Mucosa of rectum (tissue), 2 donors: Measurements from ENCODE around the gene PHF21A.

Source experiments
- H3K27ac ChIP-seq, 2 donors: one replicate each; pipeline ENCODE4 v1.7.0; 2013; ENCODE audit warnings: inconsistent platforms in 2 of 2, low read depth in 2 of 2, low read length in 2 of 2
- H3K27me3 ChIP-seq, 2 donors: one replicate each; pipeline ENCODE4 v1.7.0; 2013; ENCODE audit warnings: low read length in 2 of 2; ENCODE audit not compliant: control insufficient read depth in 2 of 2, insufficient read depth in 2 of 2
- H3K36me3 ChIP-seq, 2 donors: one replicate each; pipeline ENCODE4 v1.7.0; 2013; ENCODE audit warnings: low read length in 2 of 2; ENCODE audit not compliant: control insufficient read depth in 2 of 2, insufficient read depth in 2 of 2
- H3K4me1 ChIP-seq, 2 donors: one replicate each; pipeline ENCODE4 v1.7.0; 2013; ENCODE audit warnings: low read length in 2 of 2, mild to moderate bottlenecking in 1 of 2; ENCODE audit not compliant: control insufficient read depth in 2 of 2, insufficient read depth in 2 of 2
- H3K4me3 ChIP-seq, 2 donors: one replicate each; pipeline ENCODE4 v1.7.0; 2013; ENCODE audit warnings: low read length in 2 of 2
- H3K9ac ChIP-seq, 2 donors: one replicate each; pipeline ENCODE4 v1.7.0; 2013; ENCODE audit warnings: low read length in 2 of 2, low read depth in 1 of 2, mild to moderate bottlenecking in 1 of 2
- H3K9me3 ChIP-seq, 2 donors: one replicate each; pipeline ENCODE4 v1.7.0; 2013; ENCODE audit warnings: low read length in 2 of 2; ENCODE audit not compliant: control insufficient read depth in 2 of 2
- donor health status: healthy.
- donor health status: Normal muscosa, but diverticular disease.

Gene PHF21A

GRCh38 chr11:46142561-46142960 lies 21.3 kb upstream of the PHF21A start:
- H3K9me3 ChIP-seq, result no peaks in the 10 kb centered on the region
- H3K27ac ChIP-seq, result no peak overlapping the region
- no peaks in the 10 kb centered on the region for H3K36me3 ChIP-seq
- no peak overlapping the region for H3K9ac ChIP-seq
- H3K4me1 ChIP-seq, result no peaks in the 10 kb centered on the region
- no peaks in the 10 kb centered on the region for H3K27me3 ChIP-seq
- H3K4me3 ChIP-seq, result no peak overlapping the region

DNA sequence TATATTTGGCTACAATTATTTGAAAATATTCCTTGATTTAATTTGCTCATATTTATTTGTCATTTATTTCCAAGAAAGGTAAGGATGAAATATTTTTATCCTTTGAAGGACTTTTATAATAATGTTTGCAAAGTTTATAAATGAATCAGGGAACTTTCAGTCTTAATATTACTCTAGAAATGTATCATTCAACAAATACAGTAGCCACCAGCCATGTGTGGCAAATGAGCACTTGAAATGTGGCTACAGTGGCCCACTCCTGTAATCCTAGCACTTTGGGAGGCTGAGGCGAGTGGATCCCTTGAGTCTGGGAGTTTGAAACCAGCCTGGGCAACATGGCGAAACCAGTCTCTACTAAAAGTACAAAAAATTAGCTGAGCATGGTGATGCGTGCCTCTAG lies 20.3 kb upstream of the PHF21A start:
- H3K36me3 ChIP-seq, result no peaks in the 10 kb centered on the region
- H3K9me3 ChIP-seq, result no peaks in the 10 kb centered on the region
- no peak overlapping the region for H3K27ac ChIP-seq
- no peak overlapping the region for H3K4me3 ChIP-seq
- no peaks in the 10 kb centered on the region for H3K4me1 ChIP-seq
- no peak overlapping the region for H3K9ac ChIP-seq
- H3K27me3 ChIP-seq, result no peaks in the 10 kb centered on the region

DNA sequence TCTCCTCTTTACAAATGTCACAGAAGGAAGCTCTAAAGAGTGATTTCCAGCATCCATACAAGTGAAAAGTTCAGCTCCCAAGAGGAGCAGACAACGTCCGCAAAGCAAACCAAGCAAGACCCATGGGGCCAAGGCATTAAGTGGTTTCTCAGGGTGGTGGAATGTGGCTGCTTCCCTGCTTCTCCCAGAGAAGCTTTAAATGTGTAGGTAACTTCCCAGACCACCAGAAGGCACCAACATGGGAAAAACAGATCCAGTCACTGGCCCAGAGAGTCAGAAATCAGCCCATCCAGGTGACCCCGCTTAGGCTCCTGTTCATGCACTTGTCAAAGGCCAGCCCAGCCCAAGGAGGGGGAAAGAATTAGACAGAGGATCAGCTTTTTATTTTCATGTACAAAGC lies 13.3 kb upstream of the PHF21A start:
- Histone ChIP-seq H3K4me1 (no peaks in the 10 kb centered on the region), H3K27me3 (no peaks in the 10 kb centered on the region), H3K9me3 (no peaks in the 10 kb centered on the region), H3K4me3 (no peak overlapping the region), H3K27ac (no peak overlapping the region), H3K36me3 (no peaks in the 10 kb centered on the region), H3K9ac (no peak overlapping the region)

- no peaks in the 10 kb centered on the region for H3K27me3 ChIP-seq
- no peaks in the 10 kb centered on the region for H3K4me1 ChIP-seq
- H3K4me3 ChIP-seq, result no peak overlapping the region
- H3K9me3 ChIP-seq, result no peaks in the 10 kb centered on the region
- H3K9ac ChIP-seq, result no peak overlapping the region
- no peaks in the 10 kb centered on the region for H3K36me3 ChIP-seq
- no peak overlapping the region for H3K27ac ChIP-seq
These were observed 12.8 kb upstream of the PHF21A start for GRCh38 chr11:46134061-46134460.

DNA sequence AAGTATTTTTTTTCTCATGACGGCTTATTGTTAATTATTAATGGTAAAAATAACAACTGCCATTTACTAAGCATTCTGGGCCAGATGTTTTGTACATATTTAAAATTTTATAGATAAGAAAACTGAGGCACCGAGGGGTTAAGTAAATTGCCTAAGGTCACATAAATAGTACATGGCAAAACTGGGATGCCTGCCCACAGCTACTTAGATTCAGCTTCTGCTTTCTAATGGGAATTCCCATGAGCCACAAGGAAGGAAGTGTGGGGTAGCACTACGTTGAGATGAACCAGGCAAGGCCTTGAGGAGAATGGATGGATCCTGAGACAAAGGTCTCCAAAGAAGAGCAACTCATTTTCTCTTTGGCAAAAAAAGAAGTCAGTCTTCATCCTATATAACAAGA lies 11.9 kb upstream of the PHF21A start:
- Histone ChIP-seq H3K9ac (no peak overlapping the region), H3K4me3 (no peak overlapping the region), H3K27me3 (no peaks in the 10 kb centered on the region), H3K9me3 (no peaks in the 10 kb centered on the region), H3K27ac (no peak overlapping the region), H3K4me1 (no peaks in the 10 kb centered on the region), H3K36me3 (no peaks in the 10 kb centered on the region)

GRCh38 chr11:46130286-46130940 lies 9.2 kb upstream of the PHF21A start:
- no peak overlapping the region for H3K4me3 ChIP-seq
- no peak overlapping the region for H3K27ac ChIP-seq
- no peak overlapping the region for H3K9ac ChIP-seq
- H3K27me3 ChIP-seq, result no peaks in the 10 kb centered on the region
- no peaks in the 10 kb centered on the region for H3K36me3 ChIP-seq
- no peaks in the 10 kb centered on the region for H3K9me3 ChIP-seq
- H3K4me1 ChIP-seq, result peaks cover 0 to 3% of the 10 kb centered on the region in 2 donors

- Histone ChIP-seq H3K4me3 (no peak overlapping the region), H3K36me3 (no peaks in the 10 kb centered on the region), H3K4me1 (peaks cover 0 to 3% of the 10 kb centered on the region in 2 donors), H3K27ac (no peak overlapping the region), H3K27me3 (no peaks in the 10 kb centered on the region), H3K9ac (no peak overlapping the region), H3K9me3 (no peaks in the 10 kb centered on the region)
These were observed 7.9 kb upstream of the PHF21A start for GRCh38 chr11:46129133-46129532.

DNA sequence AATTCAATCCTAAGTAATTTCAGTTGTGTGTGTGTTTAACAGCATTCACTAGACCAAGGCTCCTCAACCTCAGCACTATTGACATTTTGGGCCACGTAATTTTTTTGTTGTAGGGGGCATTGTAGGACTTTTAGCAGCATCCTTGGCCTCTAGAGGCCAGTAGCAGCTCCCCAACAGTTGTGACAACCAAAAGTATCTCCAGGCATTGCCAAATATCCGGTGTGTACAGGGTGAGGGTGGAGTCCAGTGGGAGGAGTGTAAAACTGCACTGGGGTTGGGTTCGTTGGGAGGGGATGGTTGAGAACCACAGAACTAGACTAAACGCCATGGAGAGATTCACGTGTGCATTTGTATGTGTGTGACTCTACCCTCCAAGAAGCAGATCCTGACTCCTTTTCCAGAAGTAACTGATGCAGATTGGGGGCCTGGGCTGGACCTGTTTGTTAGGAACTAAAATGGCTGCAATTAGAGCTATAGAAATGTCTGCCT lies 5.9 kb upstream of the PHF21A start:
- H3K9me3 ChIP-seq, result no peaks in the 10 kb centered on the region
- H3K4me1 ChIP-seq, result peaks cover 2 to 6% of the 10 kb centered on the region in 2 donors
- no peaks in the 10 kb centered on the region for H3K27me3 ChIP-seq
- H3K27ac ChIP-seq, result no peak overlapping the region
- H3K9ac ChIP-seq, result no peak overlapping the region
- H3K36me3 ChIP-seq, result no peaks in the 10 kb centered on the region
- no peak overlapping the region for H3K4me3 ChIP-seq

DNA sequence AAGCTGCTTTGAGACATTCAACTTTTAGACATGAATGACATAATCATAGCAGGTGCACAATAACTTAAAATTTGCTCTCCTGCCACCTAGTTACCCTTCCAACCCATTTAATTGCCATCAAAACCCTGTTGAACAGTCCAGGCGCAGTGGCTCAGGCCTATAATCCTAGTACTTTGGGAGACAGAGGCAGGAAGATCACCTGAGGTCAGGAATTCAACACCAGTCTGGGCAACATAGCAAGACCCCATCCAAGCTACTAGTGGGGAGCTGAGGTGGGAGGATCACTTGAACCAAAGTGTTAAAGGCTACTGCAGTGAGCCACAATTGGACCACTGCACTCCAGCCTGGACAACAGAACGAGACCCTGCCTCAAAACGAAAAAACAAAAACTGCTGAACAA lies 4.0 kb upstream of the PHF21A start:
- no peaks in the 10 kb centered on the region for H3K27me3 ChIP-seq
- H3K9me3 ChIP-seq, result no peaks in the 10 kb centered on the region
- no peak overlapping the region for H3K9ac ChIP-seq
- H3K27ac ChIP-seq, result no peak overlapping the region
- H3K4me3 ChIP-seq, result no peak overlapping the region
- H3K4me1 ChIP-seq, result peaks cover 2 to 6% of the 10 kb centered on the region in 2 donors
- no peaks in the 10 kb centered on the region for H3K36me3 ChIP-seq

DNA sequence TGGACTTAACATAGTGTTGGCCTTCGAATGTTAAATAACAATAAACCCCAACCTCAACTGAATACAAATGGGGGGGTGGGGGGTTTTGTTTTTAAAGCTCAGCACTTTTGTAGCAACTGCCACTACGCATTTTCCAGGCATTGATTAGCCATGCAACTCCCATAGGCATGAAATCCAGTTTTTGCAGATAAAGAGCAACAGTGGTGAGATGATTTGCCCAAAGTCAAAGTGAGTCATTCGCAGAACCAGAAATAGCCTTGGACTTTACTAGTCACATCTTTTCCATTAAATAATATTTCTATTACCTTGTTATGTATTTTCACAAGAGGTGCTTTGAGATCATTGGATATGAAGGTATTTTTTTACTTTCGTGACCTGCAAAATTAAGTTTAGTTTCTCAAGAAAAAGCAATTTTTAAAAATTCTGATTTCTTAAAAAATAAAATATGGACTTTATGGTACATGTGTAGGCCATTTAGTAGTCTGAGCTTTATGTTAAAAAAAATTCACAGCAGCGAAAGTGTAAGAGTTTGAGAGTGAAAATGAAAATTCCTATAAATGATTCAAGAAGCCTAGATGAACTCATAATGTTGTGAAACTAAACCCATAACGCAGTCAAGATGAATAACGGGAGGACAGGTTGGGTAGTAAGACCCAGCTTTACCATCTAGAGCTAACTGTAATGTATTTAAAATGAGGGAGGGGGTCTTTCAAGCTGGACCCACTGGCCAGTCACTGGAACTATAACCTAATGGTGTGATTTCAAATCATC lies 1.9 kb upstream of the PHF21A start:
- Histone ChIP-seq H3K36me3 (no peaks in the 10 kb centered on the region), H3K9me3 (no peaks in the 10 kb centered on the region), H3K4me3 (no peak overlapping the region), H3K4me1 (peaks cover 2 to 6% of the 10 kb centered on the region in 2 donors), H3K27me3 (no peaks in the 10 kb centered on the region), H3K27ac (no peak overlapping the region), H3K9ac (no peak overlapping the region)
